Stimulated activated naive CD4-positive, alpha-beta T cell treated with Interleukin-2 at 50 U/mL for 16 hours (primary cell): ENCODE measurements around the gene MARK1.
"Not testable (repeated sequence)": the region's sequence is repeated elsewhere in the genome, so short reads cannot be mapped to it uniquely, and the experiment has no call there.

Experiments used
- DNase-seq: peaks from one replicate; lab custom pipeline; 2025; lab: John Stamatoyannopoulos, UW

The MARK1 gene

DNA sequence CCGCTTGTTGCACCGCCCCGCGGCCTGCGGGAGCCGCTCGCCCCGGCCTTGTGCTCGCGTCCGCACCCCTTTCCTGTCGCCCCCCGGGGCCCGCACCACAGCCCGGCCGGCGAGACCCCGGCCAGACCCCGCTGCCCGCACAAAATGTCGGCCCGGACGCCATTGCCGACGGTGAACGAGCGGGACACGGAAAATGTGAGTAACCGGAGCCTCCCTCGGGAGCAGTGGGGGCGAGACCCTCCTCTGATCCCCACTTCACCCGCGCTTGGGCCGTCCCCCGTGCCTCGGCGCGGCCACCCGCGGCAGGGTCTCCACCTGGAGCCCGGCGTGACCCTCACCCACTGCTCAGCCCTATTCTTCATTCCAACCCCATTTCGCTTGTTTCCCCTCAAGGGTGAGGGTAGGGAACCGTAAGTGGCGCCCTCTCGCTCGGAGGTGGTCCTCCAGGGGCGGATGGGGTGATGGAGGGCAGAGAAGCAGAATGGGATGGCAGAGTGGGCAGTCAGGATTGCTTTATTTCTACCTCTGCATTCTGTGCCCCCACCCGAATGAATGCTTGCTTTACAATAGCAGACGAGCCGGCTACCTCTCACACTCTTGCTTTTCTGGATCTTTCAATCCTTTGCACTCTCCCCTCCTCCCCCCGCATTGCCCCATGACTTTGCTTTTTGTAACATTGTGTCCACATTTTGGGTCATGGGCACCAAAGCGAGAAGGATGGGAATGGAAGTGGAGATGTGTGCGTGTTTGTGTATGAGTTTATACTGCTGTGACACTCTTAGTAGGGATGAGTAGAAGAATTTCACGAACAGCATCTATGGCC, 954 bp downstream of the MARK1 start:
- no peak for DNase-seq

DNA sequence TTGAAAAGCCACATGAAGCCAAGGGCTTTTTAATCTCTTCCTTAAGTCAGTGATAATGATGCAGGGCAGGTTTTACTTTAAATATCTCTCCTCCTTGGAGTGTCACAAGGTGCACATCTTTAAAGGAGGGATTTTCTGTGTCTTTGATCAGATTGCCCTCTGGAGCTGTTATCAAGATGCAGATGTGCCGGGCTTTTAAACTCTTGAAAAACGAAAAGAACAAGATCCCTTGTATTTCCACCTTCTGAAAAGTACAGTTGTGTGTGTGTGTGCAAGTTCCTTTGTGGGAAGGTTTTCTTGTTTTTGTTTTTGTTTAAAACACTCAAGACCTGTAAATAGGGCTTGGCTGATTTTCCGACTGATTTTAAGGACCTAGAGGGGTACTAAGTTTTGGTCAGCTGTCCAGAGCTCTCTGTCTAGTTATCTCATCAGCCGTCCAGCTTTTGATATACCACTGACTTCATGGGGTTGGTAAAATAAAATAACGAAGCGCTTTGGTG, 1.6 kb downstream of the MARK1 start:
- no peak for DNase-seq

- DNase-seq = no peak
Measured at GRCh38 chr1:220533504-220534109, 5.7 kb downstream of the MARK1 start.

DNA sequence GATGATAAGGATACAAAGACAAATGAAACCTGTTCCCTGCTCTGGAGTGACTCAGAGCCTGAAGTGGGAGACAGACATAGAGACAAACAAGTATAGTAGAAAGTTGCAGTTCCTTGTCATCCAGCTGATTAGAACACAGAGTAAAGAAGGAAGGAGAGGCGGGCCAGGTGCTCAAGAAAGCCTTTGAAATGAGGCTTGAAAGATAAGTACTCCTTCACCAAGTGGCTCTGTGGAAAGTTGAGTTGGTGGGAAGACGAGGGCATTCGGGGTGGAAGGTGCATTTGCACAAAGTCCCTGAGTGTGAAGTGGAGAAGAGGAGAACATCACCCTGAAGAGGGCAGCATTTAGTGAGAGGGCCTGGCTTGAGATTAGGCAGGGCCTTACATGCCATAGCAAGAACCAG, 17.0 kb downstream of the MARK1 start:
- no peak for DNase-seq

GRCh38 chr1:220550811-220551399, 23.0 kb downstream of the MARK1 start:
- no peak for DNase-seq

DNA sequence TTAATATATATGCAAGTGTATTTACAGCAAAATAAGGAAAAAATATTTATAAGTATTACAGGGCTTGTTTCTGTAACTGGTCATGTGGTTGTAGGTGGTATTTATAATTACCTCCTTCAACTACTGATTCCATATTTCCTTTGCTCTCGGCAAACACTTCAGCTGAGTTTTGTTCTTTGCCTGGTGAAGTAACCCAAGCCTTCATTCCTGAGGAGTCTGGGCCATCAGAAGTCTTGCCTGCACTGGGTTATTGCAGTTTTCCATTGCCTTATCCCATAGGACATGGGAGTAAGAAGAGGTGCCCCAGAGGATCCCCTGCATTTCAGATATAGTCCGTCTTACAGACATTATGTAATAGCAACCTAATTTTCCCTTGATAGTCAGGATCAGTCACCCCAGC, 23.8 kb downstream of the MARK1 start:
- no peak for DNase-seq

- DNase-seq = no peak
Measured at GRCh38 chr1:220552672-220553260, 24.8 kb downstream of the MARK1 start.

- no peak for DNase-seq
Measured at GRCh38 chr1:220556641-220557040, 28.7 kb downstream of the MARK1 start.

DNA sequence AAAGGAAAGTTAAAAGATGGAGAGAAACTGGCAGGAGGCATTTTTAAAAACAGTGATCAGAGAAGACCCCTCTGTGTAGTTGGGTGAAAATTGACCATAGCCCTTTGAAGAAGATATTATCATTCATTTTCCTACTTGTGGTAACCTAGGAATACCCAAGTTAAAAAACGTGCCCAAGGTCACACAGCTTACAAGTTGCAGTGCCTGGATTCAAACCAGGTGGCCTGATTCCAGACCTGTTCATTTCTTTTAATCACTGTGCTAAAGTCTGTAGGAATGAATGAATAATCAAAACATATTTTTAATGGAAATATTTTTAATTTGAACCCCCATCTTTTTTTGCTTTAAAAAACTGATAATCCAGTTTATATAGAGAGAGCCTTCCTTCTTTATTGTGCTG, 35.6 kb downstream of the MARK1 start:
- DNase-seq = no peak

GRCh38 chr1:220564216-220564615, 36.3 kb downstream of the MARK1 start:
- no peak for DNase-seq

DNA sequence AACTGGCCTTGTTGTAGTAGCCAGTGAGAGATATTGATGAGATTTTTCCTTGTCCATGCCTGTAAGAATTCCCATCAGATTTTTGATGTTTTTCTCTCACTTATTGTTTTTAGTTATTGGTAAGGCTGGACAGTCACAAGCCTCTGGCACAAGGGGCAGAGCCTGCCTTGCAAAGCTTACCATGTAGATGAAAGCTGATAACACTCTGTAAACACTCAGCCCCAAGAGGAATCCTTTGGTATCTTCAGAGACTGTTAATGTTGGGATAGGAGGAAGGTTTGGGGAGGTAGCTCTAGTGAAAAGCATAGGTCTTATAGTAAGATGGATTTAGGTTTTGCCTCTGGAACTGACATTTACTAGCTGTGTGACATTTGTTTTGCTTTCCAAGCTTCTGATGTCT, 37.7 kb downstream of the MARK1 start:
- DNase-seq = no peak

- no peak for DNase-seq
Measured at GRCh38 chr1:220566869-220567268, 38.9 kb downstream of the MARK1 start.

GRCh38 chr1:220572416-220572815, 44.5 kb downstream of the MARK1 start:
- DNase-seq = no peak

- DNase-seq = no peak
Measured at GRCh38 chr1:220573836-220574235, 45.9 kb downstream of the MARK1 start.

GRCh38 chr1:220575718-220576497, 48.0 kb downstream of the MARK1 start:
- no peak for DNase-seq

DNA sequence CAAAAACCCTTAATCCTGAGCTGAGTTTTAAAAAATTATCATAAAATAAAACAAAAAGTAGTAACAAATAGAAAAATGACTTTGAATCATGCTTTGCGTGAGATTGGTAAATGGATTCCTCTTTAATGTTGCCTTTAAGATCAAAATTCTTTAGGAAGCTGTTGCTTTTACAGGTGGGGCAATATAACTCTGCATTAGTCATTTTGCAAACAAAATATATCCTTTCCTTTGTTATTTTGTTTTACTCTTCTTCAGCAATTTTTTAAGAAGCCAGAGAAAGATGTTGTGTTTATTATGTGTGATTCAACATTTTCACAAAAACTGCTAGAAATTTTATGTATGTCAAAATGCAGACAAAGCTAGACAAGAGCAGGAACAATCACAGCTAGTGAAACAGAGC, 50.0 kb downstream of the MARK1 start:
- no peak for DNase-seq

GRCh38 chr1:220579317-220579716, 51.4 kb downstream of the MARK1 start:
- DNase-seq = no peak

GRCh38 chr1:220592714-220593113, 64.8 kb downstream of the MARK1 start:
- DNase-seq = no peak

DNA sequence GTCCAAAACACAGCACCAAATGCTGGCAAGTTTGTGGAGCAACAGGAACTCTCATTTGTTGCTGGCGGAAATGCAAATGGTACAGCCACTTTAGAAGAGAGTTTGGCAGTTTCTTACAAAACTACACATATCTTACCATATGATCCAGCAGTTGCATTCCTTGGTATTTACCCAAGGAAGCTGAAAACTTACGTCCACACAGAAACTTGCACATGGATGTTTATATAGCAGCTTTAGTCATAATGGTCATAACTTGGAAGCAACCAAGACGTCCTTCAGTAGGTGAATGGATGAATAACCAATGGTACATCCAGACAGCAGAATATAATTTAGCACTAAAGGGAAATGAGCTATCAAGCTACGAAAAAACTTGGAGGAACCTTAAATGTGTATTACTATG, 66.4 kb downstream of the MARK1 start:
- no peak for DNase-seq

DNA sequence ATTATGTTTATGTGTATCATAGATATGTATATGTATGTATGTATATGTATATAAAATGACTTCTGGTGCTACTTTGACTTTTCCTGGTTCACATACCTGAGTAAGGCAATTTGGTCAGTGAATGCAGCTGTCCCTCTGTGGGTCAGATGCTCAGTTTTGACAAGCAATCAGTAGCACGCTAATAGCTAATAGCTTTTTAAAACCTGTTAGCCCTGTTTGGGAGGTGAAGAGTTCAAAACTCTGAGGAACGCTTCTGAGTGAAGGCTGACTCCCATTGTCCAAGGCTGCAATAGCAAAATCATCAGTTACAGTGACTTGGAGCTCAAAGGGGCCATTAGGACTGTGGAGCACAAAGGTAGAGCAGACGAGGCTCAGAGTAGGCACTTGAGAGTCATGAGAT, 67.2 kb downstream of the MARK1 start:
- DNase-seq = no peak

- no peak for DNase-seq
Measured at GRCh38 chr1:220604926-220605325, 77.0 kb downstream of the MARK1 start.

GRCh38 chr1:220605651-220606050, 77.7 kb downstream of the MARK1 start:
- DNase-seq = not testable (repeated sequence)
